NT2/D1 (cell line): ENCODE measurements around the gene TXNDC5.

Experiments used
- DNase-seq: peaks from one replicate; pipeline ENCODE4 v3.0.0-alpha.2; 2011; ENCODE audit warnings: low read depth, low spot score
- H3K27me3 ChIP-seq: 2 replicates; pipeline ENCODE4 v1.6.0; 2011; ENCODE audit warnings: mild to moderate bottlenecking; ENCODE audit not compliant: insufficient read length, insufficient read depth
- H3K36me3 ChIP-seq: 2 replicates; pipeline ENCODE4 v1.6.1; 2011; ENCODE audit warnings: mild to moderate bottlenecking, low read length, mixed read lengths; ENCODE audit not compliant: insufficient read depth, insufficient read length
- H3K4me1 ChIP-seq: 2 replicates; pipeline ENCODE4 v1.5.1; 2011; ENCODE audit not compliant: insufficient read depth, insufficient read length
- H3K4me3 ChIP-seq: 2 replicates; pipeline ENCODE4 v1.5.1; 2011; ENCODE audit warnings: low read depth; ENCODE audit not compliant: insufficient read length
- H3K9ac ChIP-seq: 2 replicates; pipeline ENCODE4 v1.6.0; 2011; ENCODE audit warnings: low read depth; ENCODE audit not compliant: insufficient read length
- H3K9me3 ChIP-seq: 2 replicates; pipeline ENCODE4 v1.5.1; 2011; ENCODE audit warnings: mild to moderate bottlenecking, low read length; ENCODE audit not compliant: insufficient read depth
- SUZ12 ChIP-seq: IDR thresholded peaks from 2 replicates; pipeline ENCODE4 v1.6.1; 2011; ENCODE audit not compliant: insufficient read length, insufficient read depth; ENCODE audit errors: extremely low read depth
- YY1 ChIP-seq: IDR thresholded peaks from 2 replicates; pipeline ENCODE4 v1.6.1; 2011; ENCODE audit not compliant: insufficient read length, insufficient read depth
- ZNF274 ChIP-seq: IDR thresholded peaks from 2 replicates; pipeline ENCODE4 v1.6.1; 2011; ENCODE audit warnings: mild to moderate bottlenecking, low read depth, low read length

Gene TXNDC5

GRCh38 chr6:7878401-7878964 is 32.1 kb downstream of the TXNDC5 start:
- peaks cover 4% of the 10 kb centered on the region for H3K9me3 ChIP-seq
- peaks cover 39% of the 10 kb centered on the region for H3K36me3 ChIP-seq
- no peaks in the 10 kb centered on the region for H3K27me3 ChIP-seq
- no peak for TF ChIP-seq ZNF274
- no peak for TF ChIP-seq YY1
- TF ChIP-seq SUZ12: no peak
- H3K4me3 ChIP-seq: no peak overlapping the region
- no peaks in the 10 kb centered on the region for H3K4me1 ChIP-seq
- DNase-seq: no peak
- no peak overlapping the region for H3K9ac ChIP-seq

GRCh38 chr6:7868926-7869325 is 41.7 kb downstream of the TXNDC5 start:
- TF ChIP-seq SUZ12 (no peak), ZNF274 (no peak), YY1 (no peak)
- DNase-seq: no peak
- no peak overlapping the region for H3K4me3 ChIP-seq

GRCh38 chr6:7866526-7866925 is 44.1 kb downstream of the TXNDC5 start:
- H3K9me3 ChIP-seq: no peaks in the 10 kb centered on the region; the same call in 1 of the 2 replicates
- TF ChIP-seq SUZ12: no peak
- no peak for TF ChIP-seq ZNF274
- TF ChIP-seq YY1: no peak
- H3K9ac ChIP-seq: no peak overlapping the region
- no peak overlapping the region for H3K4me3 ChIP-seq
- no peak for DNase-seq
- H3K4me1 ChIP-seq: no peaks in the 10 kb centered on the region
- peaks cover 10% of the 10 kb centered on the region for H3K27me3 ChIP-seq
- no peaks in the 10 kb centered on the region for H3K36me3 ChIP-seq

More at GRCh38 chr6:7868926-7869325, 41.7 kb downstream of the TXNDC5 start:
- no peaks in the 10 kb centered on the region for H3K4me1 ChIP-seq
- H3K27me3 ChIP-seq: no peaks in the 10 kb centered on the region
- H3K9me3 ChIP-seq: peaks cover 15% of the 10 kb centered on the region
- H3K9ac ChIP-seq: no peak overlapping the region
- no peaks in the 10 kb centered on the region for H3K36me3 ChIP-seq

GRCh38 chr6:7865781-7866180 is 44.8 kb downstream of the TXNDC5 start:
- DNase-seq: no peak
- no peaks in the 10 kb centered on the region for H3K36me3 ChIP-seq
- H3K4me1 ChIP-seq: no peaks in the 10 kb centered on the region
- H3K9me3 ChIP-seq: no peaks in the 10 kb centered on the region
- H3K9ac ChIP-seq: no peak overlapping the region
- TF ChIP-seq YY1 (no peak), ZNF274 (no peak), SUZ12 (no peak)
- peaks cover 15% of the 10 kb centered on the region for H3K27me3 ChIP-seq
- H3K4me3 ChIP-seq: no peak overlapping the region

- Histone ChIP-seq H3K9ac (no peak overlapping the region), H3K4me3 (no peak overlapping the region), H3K27me3 (peaks cover 22% of the 10 kb centered on the region), H3K9me3 (no peaks in the 10 kb centered on the region), H3K36me3 (no peaks in the 10 kb centered on the region), H3K4me1 (no peaks in the 10 kb centered on the region)
- DNase-seq: no peak
- TF ChIP-seq YY1: no peak
- TF ChIP-seq SUZ12: no peak
- TF ChIP-seq ZNF274: no peak
These were observed 51.0 kb downstream of the TXNDC5 start for GRCh38 chr6:7859591-7859990.

- Histone ChIP-seq H3K9ac (no peak overlapping the region), H3K9me3 (peaks cover 26% of the 10 kb centered on the region), H3K36me3 (no peaks in the 10 kb centered on the region), H3K27me3 (peaks cover under 1% of the 10 kb centered on the region), H3K4me3 (no peak overlapping the region), H3K4me1 (no peaks in the 10 kb centered on the region)
- no peak for DNase-seq
- TF ChIP-seq SUZ12 (no peak), YY1 (no peak), ZNF274 (no peak)
These were observed 58.8 kb downstream of the TXNDC5 start for GRCh38 chr6:7851780-7852179.

- H3K27me3 ChIP-seq: no peaks in the 10 kb centered on the region
- H3K4me3 ChIP-seq: no peak overlapping the region
- no peak for TF ChIP-seq SUZ12
- no peak overlapping the region for H3K9ac ChIP-seq
- peaks cover 26% of the 10 kb centered on the region for H3K9me3 ChIP-seq
- no peaks in the 10 kb centered on the region for H3K36me3 ChIP-seq
- H3K4me1 ChIP-seq: no peaks in the 10 kb centered on the region
- DNase-seq: no peak
These were observed 62.4 kb downstream of the TXNDC5 start for GRCh38 chr6:7848229-7848628.
